HepG2 (cell line): Measurements from ENCODE around the gene PEX11G. TPM values are rescaled to one million over a fixed set of nuclear protein-coding genes. Genes with fewer than 3 reads are reported as not detected.
A peak's percentile ranks its signal among the peaks of the same experiment; 100 is the strongest.

Experiments used
- ATM ChIP-seq: fragments of 450-650 bp; IDR thresholded peaks from 2 replicates; pipeline ENCODE4 v1.7.1; 2017; ENCODE audit warnings: mild to moderate bottlenecking, borderline replicate concordance
- BCL3 ChIP-seq: sonication (generic); formaldehyde crosslinking; IDR thresholded peaks from 2 replicates; pipeline ENCODE4 v1.5.1; 2020; ENCODE audit warnings: mild to moderate bottlenecking, missing genetic modification reagents, moderate library complexity
- DNMT3B ChIP-seq: conservative IDR thresholded peaks from 2 replicates; pipeline ENCODE4 v1.6.1; 2016; ENCODE audit warnings: missing biosample characterization, control low read depth
- DPF2 ChIP-seq: sonication (generic); formaldehyde crosslinking; IDR thresholded peaks from 2 replicates; pipeline ENCODE4 v1.4.0; 2020; ENCODE audit warnings: mild to moderate bottlenecking, low read depth, missing genetic modification reagents, borderline replicate concordance
- HNRNPL ChIP-seq: fragments of 200-400 bp; formaldehyde crosslinking; IDR thresholded peaks from 2 replicates; pipeline ENCODE4 v1.6.1; 2017; ENCODE audit warnings: mild to moderate bottlenecking, low read depth, low read length
- HOMEZ ChIP-seq: IDR thresholded peaks from 2 replicates; pipeline ENCODE4 v1.6.1; 2016; ENCODE audit warnings: low read depth
- MIER2 ChIP-seq: IDR thresholded peaks from 2 replicates; pipeline ENCODE4 v1.6.1; 2016; ENCODE audit warnings: missing biosample characterization, missing genetic modification reagents
- MLXIP ChIP-seq: sonication (generic); formaldehyde crosslinking; IDR thresholded peaks from 2 replicates; pipeline ENCODE4 v1.9.0; 2021; ENCODE audit warnings: missing genetic modification reagents, borderline replicate concordance
- PHF8 ChIP-seq: sonication (generic); formaldehyde crosslinking; IDR thresholded peaks from 2 replicates; pipeline ENCODE4 v1.5.0; 2020; ENCODE audit warnings: missing genetic modification reagents
- POGK ChIP-seq: sonication (generic); formaldehyde crosslinking; conservative IDR thresholded peaks from 2 replicates; pipeline ENCODE4 v1.8.0; 2022; ENCODE audit warnings: mild to moderate bottlenecking, moderate library complexity, missing genetic modification reagents
- RFX3 ChIP-seq: IDR thresholded peaks from 2 replicates; pipeline ENCODE4 v1.6.1; 2016; ENCODE audit warnings: missing biosample characterization, missing genetic modification reagents
- STAG1 ChIP-seq: sonication (generic); formaldehyde crosslinking; IDR thresholded peaks from 2 replicates; pipeline ENCODE4 v1.4.0; 2020; ENCODE audit warnings: missing genetic modification reagents
- SYNCRIP ChIP-seq: fragments of 200-400 bp; formaldehyde crosslinking; IDR thresholded peaks from 2 replicates; pipeline ENCODE4 v1.6.1; 2018; ENCODE audit warnings: mild to moderate bottlenecking, low read depth, low read length; ENCODE audit not compliant: insufficient read depth
- THAP11 ChIP-seq: IDR thresholded peaks from 2 replicates; pipeline ENCODE4 v1.6.1; 2016; ENCODE audit warnings: missing biosample characterization, missing genetic modification reagents
- ZBTB39 ChIP-seq: sonication (generic); formaldehyde crosslinking; IDR thresholded peaks from 2 replicates; pipeline ENCODE4 v1.5.0; 2020; ENCODE audit warnings: missing genetic modification reagents
- ZNF12 ChIP-seq: sonication (generic); formaldehyde crosslinking; IDR thresholded peaks from 2 replicates; pipeline ENCODE4 v1.5.0; 2020; ENCODE audit warnings: missing genetic modification reagents
- ZNF331 ChIP-seq: sonication (generic); formaldehyde crosslinking; IDR thresholded peaks from 2 replicates; pipeline ENCODE4 v1.4.0; 2020; ENCODE audit warnings: missing genetic modification reagents
- ZNF615 ChIP-seq: sonication (generic); formaldehyde crosslinking; IDR thresholded peaks from 2 replicates; pipeline ENCODE4 v1.5.0; 2020; ENCODE audit warnings: mild to moderate bottlenecking, missing genetic modification reagents, borderline replicate concordance
- ZNF644 ChIP-seq: IDR thresholded peaks from 2 replicates; pipeline ENCODE4 v1.6.1; 2016; ENCODE audit warnings: low read depth
- ZNF709 ChIP-seq: sonication (generic); formaldehyde crosslinking; IDR thresholded peaks from 2 replicates; pipeline ENCODE4 v1.5.0; 2020; ENCODE audit warnings: mild to moderate bottlenecking, missing genetic modification reagents
- ZNF850 ChIP-seq: sonication (generic); formaldehyde crosslinking; conservative IDR thresholded peaks from 2 replicates; pipeline ENCODE4 v1.9.0; 2021; ENCODE audit warnings: mild to moderate bottlenecking, missing genetic modification reagents
- polyA plus RNA-seq, 8 experiments: library from polyadenylated mRNA; depleted of rRNA in 3 of 8; stranded (reverse) in 7 of 8; unstranded in 1 of 8; fragments of >200 nt; fragmentation: Illumina TruSeq in 4 of 8; extraction: Trizol in 4 of 8; gene quantifications; 2 replicates each; pipeline versions ENCODE4 v1.2.1 to v1.2.3, GENCODE V29; 2011 to 2016; ENCODE audit warnings: low read depth in 4 of 8, missing spikeins in 1 of 8, mixed read lengths in 1 of 8; ENCODE audit not compliant: insufficient read depth in 1 of 8
- total RNA-seq, 5 experiments: library from RNA; depleted of rRNA; stranded (reverse); fragments of >200 nt; fragmentation: Illumina TruSeq; extraction: Trizol; gene quantifications; 2 replicates each; pipeline ENCODE4 v1.2.3, GENCODE V29; 2016; ENCODE audit warnings: low read depth in 1 of 5

The PEX11G gene
- total and polyA plus RNA-seq, 2 of the 13 experiments (the other 11 are each of a cell fraction or from before 2014, with no cell fraction given): not detected

- TF ChIP-seq ZNF644 (CRISPR knock-in tag): peak; percentile 38; the same call in 1 of the 2 replicates
- peak; percentile 84 for TF ChIP-seq ZNF331
- TF ChIP-seq HOMEZ (CRISPR knock-in tag): no peak
- no peak for TF ChIP-seq ZNF615
- TF ChIP-seq HNRNPL: no peak
- no peak for TF ChIP-seq ZNF12 (CRISPR knock-in tag)
- TF ChIP-seq ZNF709: no peak
- TF ChIP-seq DPF2 (CRISPR knock-in tag): no peak
- no peak for TF ChIP-seq ZBTB39 (CRISPR knock-in tag)
- TF ChIP-seq ATM: no peak
- no peak for TF ChIP-seq PHF8 (CRISPR knock-in tag)
- TF ChIP-seq POGK: no peak
- no peak for TF ChIP-seq BCL3 (CRISPR knock-in tag)
- peak; percentile 97 for TF ChIP-seq MIER2 (CRISPR knock-in tag)
- no peak for TF ChIP-seq RFX3
- no peak for TF ChIP-seq MLXIP (CRISPR knock-in tag)
- no peak for TF ChIP-seq DNMT3B (CRISPR knock-in tag)
- TF ChIP-seq STAG1 (CRISPR knock-in tag): no peak
- TF ChIP-seq ZNF850: no peak
- no peak for TF ChIP-seq SYNCRIP
- TF ChIP-seq THAP11 (CRISPR knock-in tag): peak; percentile 53; the same call in 1 of the 2 replicates
Measured at GRCh38 chr19:7509625-7510024, 20.8 kb upstream of the PEX11G start (continued).
